HepG2 (cell line): Measurements from ENCODE around the gene FRS2. TPM values are rescaled to one million over a fixed set of nuclear protein-coding genes. Genes with fewer than 3 reads are reported as not detected.
A peak's percentile ranks its signal among the peaks of the same experiment; 100 is the strongest.

Experiments
- ARNT2 ChIP-seq: sonication (generic); formaldehyde crosslinking; IDR thresholded peaks from 2 replicates; pipeline ENCODE4 v1.8.0; 2022; ENCODE audit warnings: mild to moderate bottlenecking, low read depth, missing genetic modification reagents, moderate library complexity
- EHMT2 ChIP-seq: fragments of 200-600 bp; sonication (generic); IDR thresholded peaks from 2 replicates; pipeline ENCODE4 v1.7.0; 2017; ENCODE audit warnings: antibody characterized with exemption, low read depth, low read length, borderline replicate concordance
- ELF3 ChIP-seq: IDR thresholded peaks from 2 replicates; pipeline ENCODE4 v1.6.1; 2016; ENCODE audit warnings: missing genetic modification reagents, missing compliant biosample characterization
- FOXA1 ChIP-seq, 2 experiments: fragments of 450-650 bp in 1 of 2; sonication (generic) in 1 of 2; formaldehyde crosslinking in 1 of 2; IDR thresholded peaks; 2 replicates each; pipeline versions ENCODE4 v1.4.0 to v1.6.1; 2016 to 2020; ENCODE audit warnings: missing genetic modification reagents in 1 of 2
- GATAD1 ChIP-seq: IDR thresholded peaks from 2 replicates; pipeline ENCODE4 v1.6.1; 2016; ENCODE audit warnings: missing genetic modification reagents, missing compliant biosample characterization
- HBP1 ChIP-seq: IDR thresholded peaks from 2 replicates; pipeline ENCODE4 v1.6.1; 2016; ENCODE audit warnings: low read depth, control low read depth
- IKZF4 ChIP-seq: sonication (generic); formaldehyde crosslinking; IDR thresholded peaks from 2 replicates; pipeline ENCODE4 v1.5.1; 2020; ENCODE audit warnings: borderline replicate concordance, mild to moderate bottlenecking, low read depth, missing genetic modification reagents; ENCODE audit errors: not compliant biosample characterization
- KDM1A ChIP-seq: IDR thresholded peaks from 2 replicates; pipeline ENCODE4 v1.6.1; 2016; ENCODE audit warnings: missing compliant biosample characterization
- KDM5A ChIP-seq: fragments of 200-600 bp; sonication (generic); IDR thresholded peaks from 2 replicates; pipeline ENCODE4 v1.7.0; 2018; ENCODE audit warnings: antibody characterized with exemption, mild to moderate bottlenecking, low read length, borderline replicate concordance
- MAFK ChIP-seq, 2 experiments: IDR thresholded peaks in 1 of 2; conservative IDR thresholded peaks in 1 of 2; 2 replicates each; pipeline ENCODE4 v1.6.1; 2011; ENCODE audit warnings: improper control_type of control experiment in 2 of 2, low read length in 2 of 2
- NBN ChIP-seq: fragments of 450-650 bp; conservative IDR thresholded peaks from 2 replicates; pipeline ENCODE4 v1.6.1; 2017
- NFATC3 ChIP-seq: sonication (generic); formaldehyde crosslinking; IDR thresholded peaks from 2 replicates; pipeline ENCODE4 v1.5.1; 2020; ENCODE audit warnings: mild to moderate bottlenecking, missing genetic modification reagents
- NFYB ChIP-seq: sonication (generic); formaldehyde crosslinking; IDR thresholded peaks from 2 replicates; pipeline ENCODE4 v1.4.0; 2020; ENCODE audit warnings: missing genetic modification reagents
- PAXIP1 ChIP-seq: sonication (generic); formaldehyde crosslinking; conservative IDR thresholded peaks from 2 replicates; pipeline ENCODE4 v1.4.0; 2020; ENCODE audit warnings: mild to moderate bottlenecking, missing genetic modification reagents, moderate library complexity
- PREB ChIP-seq: sonication (generic); formaldehyde crosslinking; IDR thresholded peaks from 2 replicates; pipeline ENCODE4 v1.4.0; 2020; ENCODE audit warnings: missing genetic modification reagents
- SIN3B ChIP-seq: fragments of 150-350 bp; IDR thresholded peaks from 2 replicates; pipeline ENCODE4 v1.6.1; 2014; ENCODE audit warnings: low read length
- SMC3 ChIP-seq: IDR thresholded peaks from 2 replicates; pipeline ENCODE4 v1.6.1; 2011; ENCODE audit warnings: low read length, improper control_type of control experiment
- SRY ChIP-seq: sonication (generic); formaldehyde crosslinking; IDR thresholded peaks from 2 replicates; pipeline ENCODE4 v1.8.0; 2022; ENCODE audit warnings: mild to moderate bottlenecking, missing genetic modification reagents
- ZC3H13 ChIP-seq: sonication (generic); formaldehyde crosslinking; IDR thresholded peaks from 2 replicates; pipeline ENCODE4 v1.8.1; 2023; ENCODE audit warnings: mild to moderate bottlenecking, missing genetic modification reagents, moderate library complexity
- ZNF160 ChIP-seq: sonication (generic); formaldehyde crosslinking; IDR thresholded peaks from 2 replicates; pipeline ENCODE4 v1.8.0; 2022; ENCODE audit warnings: mild to moderate bottlenecking, inconsistent platforms, missing genetic modification reagents
- ZNF205 ChIP-seq: IDR thresholded peaks from 2 replicates; pipeline ENCODE4 v1.6.1; 2018; ENCODE audit warnings: missing biosample characterization, missing genetic modification reagents
- ZNF260 ChIP-seq: sonication (generic); formaldehyde crosslinking; IDR thresholded peaks from 2 replicates; pipeline ENCODE4 v1.4.0; 2020; ENCODE audit warnings: missing genetic modification reagents, low read depth, mild to moderate bottlenecking, borderline replicate concordance
- ZNF367 ChIP-seq: sonication (generic); formaldehyde crosslinking; IDR thresholded peaks from 2 replicates; pipeline ENCODE4 v1.4.0; 2020; ENCODE audit warnings: missing genetic modification reagents, borderline replicate concordance
- ZNF543 ChIP-seq: sonication (generic); formaldehyde crosslinking; IDR thresholded peaks from 2 replicates; pipeline ENCODE4 v1.4.0; 2020; ENCODE audit warnings: mild to moderate bottlenecking, missing genetic modification reagents
- ZNF619 ChIP-seq: sonication (generic); formaldehyde crosslinking; IDR thresholded peaks from 2 replicates; pipeline ENCODE4 v1.4.0; 2020; ENCODE audit warnings: mild to moderate bottlenecking, missing genetic modification reagents
- polyA plus RNA-seq, 8 experiments: library from polyadenylated mRNA; depleted of rRNA in 3 of 8; stranded (reverse) in 7 of 8; unstranded in 1 of 8; fragments of >200 nt; fragmentation: Illumina TruSeq in 4 of 8; extraction: Trizol in 4 of 8; gene quantifications; 2 replicates each; pipeline versions ENCODE4 v1.2.1 to v1.2.3, GENCODE V29; 2011 to 2016; ENCODE audit warnings: low read depth in 4 of 8, missing spikeins in 1 of 8, mixed read lengths in 1 of 8; ENCODE audit not compliant: insufficient read depth in 1 of 8
- total RNA-seq, 5 experiments: library from RNA; depleted of rRNA; stranded (reverse); fragments of >200 nt; fragmentation: Illumina TruSeq; extraction: Trizol; gene quantifications; 2 replicates each; pipeline ENCODE4 v1.2.3, GENCODE V29; 2016; ENCODE audit warnings: low read depth in 1 of 5

Gene FRS2
- total and polyA plus RNA-seq, 2 of the 13 experiments (the other 11 are each of a cell fraction or from before 2014, with no cell fraction given) = 8.3 to 16.8 TPM

- no peak for TF ChIP-seq SIN3B
- peak; percentile 66; the same call in 1 of the 2 replicates for TF ChIP-seq ZNF205 (CRISPR knock-in tag)
- TF ChIP-seq ZNF260 (CRISPR knock-in tag) = no peak
- TF ChIP-seq ZNF619 (CRISPR knock-in tag) = 0 out of 2 replicates have a peak, but pooled peaks have one; percentile 61
- TF ChIP-seq ZNF367 (CRISPR knock-in tag) = no peak
- no peak; the same call in 1 of the 2 replicates for TF ChIP-seq ZC3H13 (CRISPR knock-in tag)
- TF ChIP-seq KDM5A = peak; percentile 92
- no peak for TF ChIP-seq EHMT2
- peak; percentile 92 for TF ChIP-seq ZNF160 (CRISPR knock-in tag)
- TF ChIP-seq FOXA1 (IDR thresholded peaks at IDR 0.05) = no peak
- no peak for TF ChIP-seq FOXA1 (CRISPR knock-in tag; IDR thresholded peaks at IDR 0.05)
- no peak for TF ChIP-seq NBN
- TF ChIP-seq HBP1 = peak; percentile 93
- peak; percentile 90 for TF ChIP-seq GATAD1 (CRISPR knock-in tag)
- TF ChIP-seq NFATC3 (CRISPR knock-in tag) = no peak
- TF ChIP-seq IKZF4 = peak; percentile 81
- TF ChIP-seq SRY = peak; percentile 90
- TF ChIP-seq KDM1A = 0 out of 2 replicates have a peak, but pooled peaks have one; percentile 10
- TF ChIP-seq SMC3 = no peak
- peak; percentile 7; the same call in 1 of the 2 replicates for TF ChIP-seq ELF3 (CRISPR knock-in tag)
- TF ChIP-seq ARNT2 = peak; percentile 75
- 0 out of 2 replicates have a peak, but pooled peaks have one; percentile 64 for TF ChIP-seq ZNF543 (CRISPR knock-in tag)
- TF ChIP-seq PAXIP1 (CRISPR knock-in tag) = peak; percentile 47; the same call in 1 of the 2 replicates
- no peak for TF ChIP-seq MAFK (conservative IDR thresholded peaks at IDR 0.05 in 1 of 2, IDR thresholded peaks at IDR 0.05 in 1 of 2; ENCODE audit: low read length in 2 of 2)
- peak; percentile 80 for TF ChIP-seq NFYB (CRISPR knock-in tag)
- no peak for TF ChIP-seq PREB (CRISPR knock-in tag)
These were observed 115.2 kb downstream of the FRS2 start, which contains the start of gene CCT2 (continued) for GRCh38 chr12:69585189-69586062.
